ENCODE data around the gene ENGASE. TPM values are rescaled to one million over a fixed set of nuclear protein-coding genes. Genes with fewer than 3 reads are reported as not detected.

Gene ENGASE
- total and polyA plus RNA-seq, 2 of the 4 experiments (the other 2 are of a cell fraction) = 3.9 to 12.1 TPM

DNA sequence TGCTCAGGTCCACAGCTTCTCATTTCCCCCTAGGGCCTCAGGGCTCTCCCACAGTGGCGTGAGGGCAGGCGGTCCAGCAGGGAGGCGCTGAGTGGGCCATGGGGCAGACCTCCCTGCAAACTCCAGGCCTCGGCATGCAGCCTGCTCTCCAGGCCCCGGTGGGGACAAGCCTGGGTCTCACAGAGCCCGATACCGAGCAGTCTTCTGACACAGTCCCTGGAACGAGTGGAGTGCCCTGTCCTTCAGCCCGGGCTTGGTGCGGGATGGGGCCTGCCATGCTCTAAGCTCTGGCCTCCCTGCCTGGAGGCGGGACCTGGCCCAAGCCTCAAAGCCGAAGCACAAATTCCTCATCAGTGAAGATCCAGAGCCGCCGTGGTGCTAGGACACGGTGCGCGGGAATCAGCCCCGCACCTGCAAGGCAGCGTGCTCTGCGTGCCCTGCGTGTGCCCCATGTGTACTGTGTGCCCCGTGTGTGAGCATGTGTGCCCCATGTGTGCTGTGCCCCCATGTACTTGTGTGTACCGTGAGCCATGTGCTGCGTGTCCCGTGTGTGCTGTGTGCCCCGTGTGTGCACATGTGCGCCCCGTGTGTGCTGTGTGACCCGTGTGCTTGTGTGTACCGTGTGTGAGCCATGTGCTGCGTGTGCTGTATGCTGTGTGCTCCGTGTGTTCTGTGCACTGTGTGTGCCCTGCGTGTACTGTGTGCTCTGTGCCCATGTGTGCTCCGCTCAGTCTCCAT, 56.1 kb downstream of the ENGASE start:
- H3K4ac ChIP-seq (ENCODE audit: low read depth, low read length) = no peak overlapping the region
- H3K9me3 ChIP-seq (ENCODE audit: control insufficient read depth, insufficient read depth, low read length) = no peaks in the 10 kb centered on the region
- H3K27ac ChIP-seq (ENCODE audit: insufficient read depth, low read length) = no peak overlapping the region
- no peaks in the 10 kb centered on the region for H3K36me3 ChIP-seq (ENCODE audit: control insufficient read depth, insufficient read depth, low read length)
- H2BK120ac ChIP-seq (ENCODE audit: low read depth, low read length) = no peak overlapping the region
- no peak overlapping the region for H3K23ac ChIP-seq (ENCODE audit: low read depth, low read length)
- intact Hi-C loops (cut with micrococcal nuclease) = no loop called here
- no peak overlapping the region for H2AFZ ChIP-seq (replicated peaks; ENCODE audit: low read length, poor library complexity)
- ChIA-PET CTCF (interaction anchor here (0.5 kb wide), 1 partner anchor 397 kb away, joined by 3 read pairs; no protein-coding TSS in a partner anchor), POLR2A (ENCODE audit: unreplicated experiment) (no interaction called here)
- H2AK5ac ChIP-seq (ENCODE audit: low read depth, low read length) = no peak overlapping the region
- H2AK9ac ChIP-seq (replicated peaks; ENCODE audit: low read depth, low read length, poor library complexity) = no peak overlapping the region
- H3K9ac ChIP-seq (ENCODE audit: low read depth, low read length) = no peak overlapping the region
- no peak overlapping the region for H3K4me2 ChIP-seq (ENCODE audit: low read depth, low read length)
- H3K79me1 ChIP-seq (ENCODE audit: low read depth in 1 of 2, low read length in 2 of 2) = no peaks in the 10 kb centered on the region
- no peak overlapping the region for H2BK15ac ChIP-seq (ENCODE audit: low read depth, low read length)
- no peak overlapping the region for H3K18ac ChIP-seq (ENCODE audit: low read depth, low read length)
- H4K20me1 ChIP-seq (ENCODE audit: insufficient read depth, low read length) = no peaks in the 10 kb centered on the region
- H3K4me3 ChIP-seq (ENCODE audit: insufficient read depth, low read depth, low read length) = no peak overlapping the region
- 69% methylated on average over 30 of the region's 34 CpGs; no CpG with 5 or more reads in 1 of the 2 experiments for WGBS, 2 experiments (ENCODE audit: extremely low coverage in 2 of 2, insufficient read length in 1 of 2)
- DNase-seq (no peak), ATAC-seq (ENCODE audit: low read depth) (no peak)
- H4K5ac ChIP-seq (ENCODE audit: low read depth, low read length) = no peak overlapping the region
- H2BK5ac ChIP-seq (ENCODE audit: low read depth, low read length, poor library complexity, severe bottlenecking) = no peak overlapping the region
- H4K8ac ChIP-seq (ENCODE audit: low read depth in 2 of 2, low read length in 2 of 2) = no peak overlapping the region
- no TSS peak for BruUV-seq (replicated peaks)
- no peak overlapping the region for H4K91ac ChIP-seq (ENCODE audit: insufficient read depth, low read depth, low read length)
- TF ChIP-seq POLR2A (IDR thresholded peaks at IDR 0.05; ENCODE audit: low read depth, low read length) = no peak
- TF ChIP-seq RFX5 (IDR thresholded peaks at IDR 0.05; ENCODE audit: low read depth, low read length) = no peak
- TF ChIP-seq FOS (IDR thresholded peaks at IDR 0.05; ENCODE audit: low read depth, low read length) = no peak
- no peak for TF ChIP-seq CHD1 (IDR thresholded peaks at IDR 0.05; ENCODE audit: low read depth, low read length)
- no peak for TF ChIP-seq BHLHE40 (IDR thresholded peaks at IDR 0.05; ENCODE audit: low read depth, low read length)
- no peak for TF ChIP-seq MAZ (IDR thresholded peaks at IDR 0.05; ENCODE audit: borderline replicate concordance, low read depth, low read length)
- no peak for TF ChIP-seq NFE2L2 (IDR thresholded peaks at IDR 0.05; ENCODE audit: low read depth, low read length)
- TF ChIP-seq, protein P1, sequence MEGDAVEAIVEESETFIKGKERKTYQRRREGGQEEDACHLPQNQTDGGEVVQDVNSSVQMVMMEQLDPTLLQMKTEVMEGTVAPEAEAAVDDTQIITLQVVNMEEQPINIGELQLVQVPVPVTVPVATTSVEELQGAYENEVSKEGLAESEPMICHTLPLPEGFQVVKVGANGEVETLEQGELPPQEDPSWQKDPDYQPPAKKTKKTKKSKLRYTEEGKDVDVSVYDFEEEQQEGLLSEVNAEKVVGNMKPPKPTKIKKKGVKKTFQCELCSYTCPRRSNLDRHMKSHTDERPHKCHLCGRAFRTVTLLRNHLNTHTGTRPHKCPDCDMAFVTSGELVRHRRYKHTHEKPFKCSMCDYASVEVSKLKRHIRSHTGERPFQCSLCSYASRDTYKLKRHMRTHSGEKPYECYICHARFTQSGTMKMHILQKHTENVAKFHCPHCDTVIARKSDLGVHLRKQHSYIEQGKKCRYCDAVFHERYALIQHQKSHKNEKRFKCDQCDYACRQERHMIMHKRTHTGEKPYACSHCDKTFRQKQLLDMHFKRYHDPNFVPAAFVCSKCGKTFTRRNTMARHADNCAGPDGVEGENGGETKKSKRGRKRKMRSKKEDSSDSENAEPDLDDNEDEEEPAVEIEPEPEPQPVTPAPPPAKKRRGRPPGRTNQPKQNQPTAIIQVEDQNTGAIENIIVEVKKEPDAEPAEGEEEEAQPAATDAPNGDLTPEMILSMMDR (conservative IDR thresholded peaks at IDR 0.05; ENCODE audit: low read depth, low read length) = no peak
- TF ChIP-seq CEBPB (IDR thresholded peaks at IDR 0.05; ENCODE audit: low read depth, low read length) = no peak
- TF ChIP-seq, protein P2, sequence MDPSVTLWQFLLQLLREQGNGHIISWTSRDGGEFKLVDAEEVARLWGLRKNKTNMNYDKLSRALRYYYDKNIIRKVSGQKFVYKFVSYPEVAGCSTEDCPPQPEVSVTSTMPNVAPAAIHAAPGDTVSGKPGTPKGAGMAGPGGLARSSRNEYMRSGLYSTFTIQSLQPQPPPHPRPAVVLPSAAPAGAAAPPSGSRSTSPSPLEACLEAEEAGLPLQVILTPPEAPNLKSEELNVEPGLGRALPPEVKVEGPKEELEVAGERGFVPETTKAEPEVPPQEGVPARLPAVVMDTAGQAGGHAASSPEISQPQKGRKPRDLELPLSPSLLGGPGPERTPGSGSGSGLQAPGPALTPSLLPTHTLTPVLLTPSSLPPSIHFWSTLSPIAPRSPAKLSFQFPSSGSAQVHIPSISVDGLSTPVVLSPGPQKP (IDR thresholded peaks at IDR 0.05; ENCODE audit: borderline replicate concordance, low read depth, low read length) = no peak
- no peak for TF ChIP-seq RCOR1 (IDR thresholded peaks at IDR 0.05; ENCODE audit: insufficient replicate concordance, low read length)
- no peak for TF ChIP-seq MXI1 (IDR thresholded peaks at IDR 0.05; ENCODE audit: borderline replicate concordance, low read depth, low read length)
- TF ChIP-seq, protein P3, sequence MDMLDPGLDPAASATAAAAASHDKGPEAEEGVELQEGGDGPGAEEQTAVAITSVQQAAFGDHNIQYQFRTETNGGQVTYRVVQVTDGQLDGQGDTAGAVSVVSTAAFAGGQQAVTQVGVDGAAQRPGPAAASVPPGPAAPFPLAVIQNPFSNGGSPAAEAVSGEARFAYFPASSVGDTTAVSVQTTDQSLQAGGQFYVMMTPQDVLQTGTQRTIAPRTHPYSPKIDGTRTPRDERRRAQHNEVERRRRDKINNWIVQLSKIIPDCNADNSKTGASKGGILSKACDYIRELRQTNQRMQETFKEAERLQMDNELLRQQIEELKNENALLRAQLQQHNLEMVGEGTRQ (IDR thresholded peaks at IDR 0.05; ENCODE audit: low read depth, low read length) = no peak
- TF ChIP-seq SMC3 (IDR thresholded peaks at IDR 0.05; ENCODE audit: low read depth, low read length) = no peak
- no peak for TF ChIP-seq MAFK (IDR thresholded peaks at IDR 0.05; ENCODE audit: low read depth, low read length)
- no peak for TF ChIP-seq RAD21 (IDR thresholded peaks at IDR 0.05; ENCODE audit: low read length)
- H3K4me1 ChIP-seq (ENCODE audit: control insufficient read depth, insufficient read depth, low read length) = no peaks in the 10 kb centered on the region
- H2BK20ac ChIP-seq (ENCODE audit: low read depth, low read length) = no peak overlapping the region
- no peaks in the 10 kb centered on the region; the same call in 1 of the 2 replicates for H3K9me1 ChIP-seq (ENCODE audit: insufficient read depth, low read length)
- H3K27me3 ChIP-seq (ENCODE audit: control insufficient read depth, insufficient read depth, low read length) = peaks cover 29% of the 10 kb centered on the region
- dilution Hi-C loops (cut with HindIII; ENCODE audit: low sequenced_read_pairs, unreplicated experiment) = no loop called here
- H3K14ac ChIP-seq (replicated peaks; ENCODE audit: low read depth, low read length) = no peak overlapping the region
- in situ Hi-C loops (cut with MboI; ENCODE audit: low sequenced_read_pairs) = no loop called here
- no peak overlapping the region for H3K56ac ChIP-seq (ENCODE audit: extremely low read depth, insufficient read depth, low read length)
